ENCODE results near the gene CA6. TPM values are rescaled to one million over a fixed set of nuclear protein-coding genes. Genes with fewer than 3 reads are reported as not detected.
"Not testable (repeated sequence)": the region's sequence is repeated elsewhere in the genome, so short reads cannot be mapped to it uniquely, and the experiment has no call there.

The CA6 gene
- total and polyA plus RNA-seq, 12 donors: 0.20 TPM; not detected in 11

- intact Hi-C loops (cut with DNase I): loop anchor here in 4 of 10 donors (5.0 to 10.0 kb wide), 2 partner anchors 77 to 179 kb away; no protein-coding TSS in a partner anchor
- TF ChIP-seq CTCF (IDR thresholded peaks at IDR 0.05): no peak
- no peaks in the 10 kb centered on the region for H3K36me3 ChIP-seq
- no peaks in the 10 kb centered on the region for H3K4me1 ChIP-seq
- no peaks in the 10 kb centered on the region for H3K27me3 ChIP-seq
- no peaks in the 10 kb centered on the region for H3K9me3 ChIP-seq
- no peak overlapping the region for H3K27ac ChIP-seq
- WGBS, 2 donors: 58 to 64% methylated on average over 2 of the region's 2 CpGs
- no peak overlapping the region for H3K4me3 ChIP-seq
- ATAC-seq: no peak
- no peak for DNase-seq
Observed at GRCh38 chr1:8925406-8925805, 20.3 kb upstream of the CA6 start.

- Histone ChIP-seq H3K27ac (no peak overlapping the region), H3K36me3 (no peaks in the 10 kb centered on the region), H3K4me3 (no peak overlapping the region), H3K27me3 (no peaks in the 10 kb centered on the region), H3K9me3 (no peaks in the 10 kb centered on the region), H3K4me1 (no peaks in the 10 kb centered on the region)
- intact Hi-C loops (cut with DNase I): loop anchor here in 4 of 10 donors (5.0 to 10.0 kb wide), 2 partner anchors 76 to 179 kb away; no protein-coding TSS in a partner anchor
- WGBS, 2 donors: 89 to 92% methylated on average over 9 of the region's 9 CpGs
- TF ChIP-seq CTCF (IDR thresholded peaks at IDR 0.05): no peak
- no peak for DNase-seq
- ATAC-seq: no peak
Observed at GRCh38 chr1:8925960-8926359, 19.7 kb upstream of the CA6 start.

GRCh38 chr1:8926707-8927694 lies 18.7 kb upstream of the CA6 start:
- Histone ChIP-seq H3K4me1 (no peaks in the 10 kb centered on the region), H3K4me3 (no peak overlapping the region), H3K9me3 (no peaks in the 10 kb centered on the region), H3K27ac (no peak overlapping the region), H3K36me3 (no peaks in the 10 kb centered on the region), H3K27me3 (no peaks in the 10 kb centered on the region)
- ATAC-seq: no peak
- intact Hi-C loops (cut with DNase I): loop anchor here in 4 of 10 donors (5.0 to 10.0 kb wide), 2 partner anchors 75 to 178 kb away; no protein-coding TSS in a partner anchor
- no peak for DNase-seq
- no peak for TF ChIP-seq CTCF (IDR thresholded peaks at IDR 0.05)
- 94 to 95% methylated on average over 12 of the region's 12 CpGs for WGBS, 2 donors

GRCh38 chr1:8930116-8930515 lies 15.6 kb upstream of the CA6 start:
- Histone ChIP-seq H3K4me1 (no peaks in the 10 kb centered on the region), H3K4me3 (no peak overlapping the region), H3K27me3 (no peaks in the 10 kb centered on the region), H3K27ac (no peak overlapping the region), H3K9me3 (no peaks in the 10 kb centered on the region), H3K36me3 (no peaks in the 10 kb centered on the region)
- 61 to 84% methylated on average over 4 of the region's 4 CpGs for WGBS, 2 donors
- ATAC-seq: no peak
- no peak for DNase-seq
- intact Hi-C loops (cut with DNase I): no loop called here
- no peak for TF ChIP-seq CTCF (IDR thresholded peaks at IDR 0.05)

- ATAC-seq; H3K36me3 ChIP-seq; H3K27me3 ChIP-seq; H3K27ac ChIP-seq; H3K4me3 ChIP-seq; intact Hi-C loops (cut with DNase I); DNase-seq; H3K9me3 ChIP-seq: not testable (repeated sequence)
- 89 to 91% methylated on average over 7 of the region's 7 CpGs for WGBS, 2 donors
- H3K4me1 ChIP-seq: peaks cover 0 to 21% (median 0%) of the 10 kb centered on the region in 9 donors
Observed at GRCh38 chr1:8937051-8937450, 8.6 kb upstream of the CA6 start.
